DLD1 (cell line): ENCODE results near the gene INTS6L.
"Not testable (repeated sequence)": the region's sequence is repeated elsewhere in the genome, so short reads cannot be mapped to it uniquely, and the experiment has no call there.

Source experiments
- in situ Hi-C: cut with HindIII; loops from 2 replicates; pipeline ENCODE4 v1.10.0; 2017; ENCODE audit warnings: low sequenced_read_pairs

Gene INTS6L

GRCh38 chrX:135595543-135595942 is 75.1 kb downstream of the INTS6L start:
- in situ Hi-C loops = no loop called here

GRCh38 chrX:135596495-135596894 is 76.0 kb downstream of the INTS6L start:
- in situ Hi-C loops = no loop called here

- in situ Hi-C loops = no loop called here
These were observed 85.4 kb downstream of the INTS6L start for GRCh38 chrX:135605906-135606305.

- in situ Hi-C loops = not testable (repeated sequence)
These were observed 104.1 kb downstream of the INTS6L start for GRCh38 chrX:135624408-135625204.

- in situ Hi-C loops = no loop called here
These were observed 105.5 kb downstream of the INTS6L start for GRCh38 chrX:135625995-135626394.

- in situ Hi-C loops = no loop called here
These were observed 108.9 kb downstream of the INTS6L start for GRCh38 chrX:135629342-135629741.
